GM13977 (cell line): Measurements from ENCODE around the gene TMEM198.

Source experiments
- DNase-seq: peaks from one replicate; pipeline ENCODE4 v3.0.0; 2012; ENCODE audit warnings: low spot score
- CTCF ChIP-seq: IDR thresholded peaks from 2 replicates; pipeline ENCODE4 v1.5.1; 2012; ENCODE audit warnings: mild to moderate bottlenecking, control low read depth; ENCODE audit not compliant: insufficient read depth; ENCODE audit errors: extremely low read depth, missing control alignments
- in situ Hi-C: fragments of 300-500 bp; cut with MboI; formaldehyde crosslinking; loops from one replicate; pipeline ENCODE4 v1.12.0; 2022; ENCODE audit warnings: low sequenced_read_pairs, low pct_unique_long_range_greater_than_20kb, mixed read lengths, inconsistent platforms; ENCODE audit not compliant: unreplicated experiment

Gene TMEM198

GRCh38 chr2:219532378-219532649 is 11.5 kb upstream of the TMEM198 start:
- no peak for DNase-seq
- in situ Hi-C loops = loop anchor here (10.0 kb wide), 1 partner anchor 128 kb away; no protein-coding TSS in a partner anchor
- no peak for TF ChIP-seq CTCF

GRCh38 chr2:219533930-219534661 is 9.7 kb upstream of the TMEM198 start:
- no peak for TF ChIP-seq CTCF
- DNase-seq = no peak
- in situ Hi-C loops = loop anchor here (10.0 kb wide), 1 partner anchor 129 kb away; no protein-coding TSS in a partner anchor

- in situ Hi-C loops = loop anchor here (10.0 kb wide), 1 partner anchor 132 kb away; no protein-coding TSS in a partner anchor
- TF ChIP-seq CTCF = no peak
Measured at GRCh38 chr2:219536425-219536824, 7.4 kb upstream of the TMEM198 start.

GRCh38 chr2:219536967-219537366 is 6.9 kb upstream of the TMEM198 start:
- DNase-seq = no peak
- in situ Hi-C loops = loop anchor here (10.0 kb wide), 1 partner anchor 132 kb away; no protein-coding TSS in a partner anchor
- no peak for TF ChIP-seq CTCF

More at GRCh38 chr2:219536425-219536824, 7.4 kb upstream of the TMEM198 start:
- DNase-seq = no peak

DNA sequence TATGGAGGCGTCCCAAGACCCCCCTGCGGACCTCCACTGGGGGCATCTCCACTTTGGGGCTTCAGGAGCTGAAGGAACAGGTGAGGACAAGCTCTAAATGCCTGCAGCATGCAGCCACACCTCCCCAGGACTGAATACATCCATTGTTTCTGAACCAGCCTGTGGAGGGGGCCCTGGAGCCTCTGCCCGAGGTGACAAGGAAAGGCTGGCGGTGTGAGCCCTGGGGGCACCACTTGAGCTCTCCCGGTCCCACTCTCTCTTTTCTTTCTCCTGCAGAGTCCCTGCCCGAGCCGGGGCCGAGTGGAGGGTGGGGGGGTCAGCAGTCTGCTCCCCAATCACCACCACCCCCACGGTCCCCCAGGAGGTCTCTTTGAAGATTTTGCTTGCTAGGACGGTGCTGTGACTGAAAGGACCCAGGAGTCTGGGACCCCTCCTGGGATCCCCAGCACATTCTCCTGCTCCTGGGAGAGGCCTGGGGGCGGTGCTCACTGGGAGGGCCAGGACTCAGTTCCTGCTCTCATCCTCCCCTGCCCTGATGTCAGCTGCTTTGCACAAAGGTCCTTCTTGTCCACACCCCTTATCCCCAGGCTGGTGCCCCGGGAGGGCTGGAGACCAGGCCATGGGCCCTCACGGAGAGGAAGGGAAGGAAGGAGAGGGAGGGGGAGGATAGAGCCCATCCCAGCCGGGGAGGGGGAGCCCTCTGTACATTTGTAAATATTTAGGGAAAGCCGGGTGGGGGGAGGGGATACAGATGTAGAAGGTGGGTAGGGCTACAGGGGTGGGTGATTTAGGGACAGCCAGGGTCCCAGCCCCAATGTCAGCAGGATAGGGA is 6.0 kb upstream of the TMEM198 start:
- in situ Hi-C loops = loop anchor here (10.0 kb wide), 1 partner anchor 133 kb away; no protein-coding TSS in a partner anchor
- TF ChIP-seq CTCF = no peak
- no peak for DNase-seq

- in situ Hi-C loops = loop anchor here (10.0 kb wide), 1 partner anchor 134 kb away; no protein-coding TSS in a partner anchor
- TF ChIP-seq CTCF = no peak
- no peak for DNase-seq
Measured at GRCh38 chr2:219538504-219538951, 5.3 kb upstream of the TMEM198 start.
